D721Med (cell line): ENCODE measurements around the gene NFKBIA.

Experiments
- DNase-seq: peaks from one replicate; pipeline ENCODE4 v3.0.0; 2011; ENCODE audit warnings: low spot score; ENCODE audit not compliant: insufficient read length
- FAIRE-seq: peaks from 2 replicates; lab custom pipeline; 2011; peaks lifted over from hg19 to GRCh38; lab: Jason Lieb, UNC
- CTCF ChIP-seq: IDR thresholded peaks from 2 replicates; pipeline ENCODE4 v1.5.1; 2012; ENCODE audit warnings: mild to moderate bottlenecking, control low read depth; ENCODE audit not compliant: insufficient read depth; ENCODE audit errors: missing control alignments

NFKBIA gene

GRCh38 chr14:35353409-35354172 is 51.0 kb downstream of the NFKBIA start:
- no peak for DNase-seq
- no peak for FAIRE-seq
- no peak for TF ChIP-seq CTCF

- no peak for FAIRE-seq
- no peak for TF ChIP-seq CTCF
- no peak for DNase-seq
These were observed 52.0 kb downstream of the NFKBIA start for GRCh38 chr14:35352274-35353233.

GRCh38 chr14:35351897-35352273 is 52.7 kb downstream of the NFKBIA start:
- TF ChIP-seq CTCF = no peak
- DNase-seq = no peak
- FAIRE-seq = no peak
